Spleen (tissue), 7 donors: Measurements from ENCODE around the gene YWHAQ.

Experiments
- POLR2A ChIP-seq, 3 donors: fragments of 450-650 bp; IDR thresholded peaks; one replicate each; pipeline ENCODE4 v1.5.1; 2017; ENCODE audit warnings: antibody characterized with exemption in 3 of 3, mild to moderate bottlenecking in 1 of 3
- TF ChIP-seq, protein P1 (sequence below), 11 experiments: fragments of 200-600 bp in 7 of 11; fragments of 450-650 bp in 4 of 11; sonication (generic) in 4 of 11; IDR thresholded peaks in 8 of 11; conservative IDR thresholded peaks in 3 of 11; 1 replicate in 7 of 11; 2 replicates in 4 of 11; pipeline versions ENCODE4 v1.4.0 to v1.8.0; 2016 to 2021; ENCODE audit warnings: antibody characterized with exemption in 11 of 11, inconsistent platforms in 4 of 11, mild to moderate bottlenecking in 1 of 11
- donor health status: DM: no; HTN: no; CAD: no; lungs with moderate emphysema.
- donor health status: DM: no; HTN: no; CAD: no.
- donor health status: DM: no; HTN: no; CAD: no.

DNA sequence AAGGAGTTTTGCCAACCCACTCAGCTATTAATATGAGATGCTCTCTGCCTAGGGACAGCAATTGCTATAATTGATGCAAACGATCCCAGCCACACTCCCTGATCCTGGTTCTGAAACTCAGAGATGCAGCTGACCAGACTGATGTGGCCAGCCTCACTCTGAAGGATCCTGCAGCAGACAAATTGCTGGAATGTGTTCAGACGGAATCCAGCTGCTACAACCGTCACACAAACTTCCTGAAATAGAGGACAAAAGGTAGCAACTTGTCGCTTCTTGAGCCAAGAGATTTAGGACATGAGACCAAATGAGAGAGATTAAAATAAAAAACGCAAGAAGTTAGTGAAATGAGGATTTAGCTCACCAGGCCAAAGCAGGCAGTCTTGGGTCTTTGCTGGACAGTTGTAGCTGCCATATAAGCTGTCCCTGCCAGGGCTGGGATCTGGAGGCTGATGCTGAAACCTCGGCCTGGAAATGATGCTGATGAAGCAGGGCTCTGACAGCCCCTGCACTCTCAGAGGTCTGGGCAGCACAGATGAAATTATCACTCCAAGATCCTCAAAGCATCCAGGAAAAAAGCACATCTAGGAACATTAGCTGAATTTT, 8.3 kb upstream of the YWHAQ start:
- TF ChIP-seq, protein P1, sequence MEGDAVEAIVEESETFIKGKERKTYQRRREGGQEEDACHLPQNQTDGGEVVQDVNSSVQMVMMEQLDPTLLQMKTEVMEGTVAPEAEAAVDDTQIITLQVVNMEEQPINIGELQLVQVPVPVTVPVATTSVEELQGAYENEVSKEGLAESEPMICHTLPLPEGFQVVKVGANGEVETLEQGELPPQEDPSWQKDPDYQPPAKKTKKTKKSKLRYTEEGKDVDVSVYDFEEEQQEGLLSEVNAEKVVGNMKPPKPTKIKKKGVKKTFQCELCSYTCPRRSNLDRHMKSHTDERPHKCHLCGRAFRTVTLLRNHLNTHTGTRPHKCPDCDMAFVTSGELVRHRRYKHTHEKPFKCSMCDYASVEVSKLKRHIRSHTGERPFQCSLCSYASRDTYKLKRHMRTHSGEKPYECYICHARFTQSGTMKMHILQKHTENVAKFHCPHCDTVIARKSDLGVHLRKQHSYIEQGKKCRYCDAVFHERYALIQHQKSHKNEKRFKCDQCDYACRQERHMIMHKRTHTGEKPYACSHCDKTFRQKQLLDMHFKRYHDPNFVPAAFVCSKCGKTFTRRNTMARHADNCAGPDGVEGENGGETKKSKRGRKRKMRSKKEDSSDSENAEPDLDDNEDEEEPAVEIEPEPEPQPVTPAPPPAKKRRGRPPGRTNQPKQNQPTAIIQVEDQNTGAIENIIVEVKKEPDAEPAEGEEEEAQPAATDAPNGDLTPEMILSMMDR (IDR thresholded peaks at IDR 0.05 in 8 of 11, conservative IDR thresholded peaks at IDR 0.05 in 3 of 11): no peak
- TF ChIP-seq POLR2A (IDR thresholded peaks at IDR 0.05): no peak
